CD14-positive monocyte (primary cell): Measurements from ENCODE around the gene EDNRA. TPM values are rescaled to one million over a fixed set of nuclear protein-coding genes. Genes with fewer than 3 reads are reported as not detected.

ENCODE experiments used
- DNase-seq, 3 donors: peaks; one replicate each; pipeline ENCODE4 v3.0.0-alpha.2; 2011 to 2022
- H2AFZ ChIP-seq: 2 replicates; pipeline ENCODE4 v1.6.0; 2012; ENCODE audit warnings: mild to moderate bottlenecking, low read depth, low read length, inconsistent platforms; ENCODE audit not compliant: insufficient read depth, poor library complexity, severe bottlenecking
- H3K27ac ChIP-seq, 2 donors: 1 replicate in 1 of 2; 2 replicates in 1 of 2; pipeline ENCODE4 v1.5.1; 2012 to 2013; ENCODE audit warnings: low read length in 2 of 2, control low read depth in 1 of 2, inconsistent platforms in 1 of 2, low read depth in 1 of 2, mild to moderate bottlenecking in 1 of 2
- H3K27me3 ChIP-seq, 2 donors: one replicate each; pipeline versions ENCODE4 v1.6.0 to v1.6.1; 2011 to 2013; ENCODE audit warnings: low read length in 2 of 2; ENCODE audit not compliant: control insufficient read depth in 2 of 2, insufficient read depth in 2 of 2
- H3K36me3 ChIP-seq, 2 donors: replicated peaks in 1 of 2; 1 replicate in 1 of 2; 2 replicates in 1 of 2; pipeline versions ENCODE4 v1.5.1 to v1.6.1; 2012 to 2013; ENCODE audit warnings: low read length in 2 of 2, control low read depth in 1 of 2, inconsistent platforms in 1 of 2, mild to moderate bottlenecking in 1 of 2; ENCODE audit not compliant: insufficient read depth in 2 of 2, control insufficient read depth in 1 of 2
- H3K4me1 ChIP-seq, 2 donors: 1 replicate in 1 of 2; 2 replicates in 1 of 2; pipeline versions ENCODE4 v1.5.1 to v1.6.1; 2012 to 2013; ENCODE audit warnings: low read length in 2 of 2, control low read depth in 1 of 2, inconsistent platforms in 1 of 2, mild to moderate bottlenecking in 1 of 2, moderate library complexity in 1 of 2; ENCODE audit not compliant: insufficient read depth in 2 of 2, control insufficient read depth in 1 of 2
- H3K4me2 ChIP-seq: replicated peaks from 2 replicates; pipeline ENCODE3; 2012; ENCODE audit warnings: low read length, moderate library complexity, mild to moderate bottlenecking; ENCODE audit not compliant: poor library complexity, severe bottlenecking; ENCODE audit errors: extremely low read depth
- H3K4me3 ChIP-seq, 3 experiments: fragments of 200-600 bp in 1 of 3; sonication (generic) in 1 of 3; replicated peaks in 1 of 3; 1 replicate in 2 of 3; 2 replicates in 1 of 3; pipeline ENCODE4 v1.5.1; 2011 to 2013; ENCODE audit warnings: low read length in 3 of 3, mild to moderate bottlenecking in 3 of 3, control low read depth in 2 of 3, low read depth in 2 of 3, inconsistent platforms in 1 of 3, moderate library complexity in 1 of 3
- H3K79me2 ChIP-seq: 2 replicates; pipeline ENCODE4 v1.6.0; 2012; ENCODE audit warnings: mild to moderate bottlenecking, control low read depth, inconsistent platforms, low read length, moderate library complexity; ENCODE audit not compliant: insufficient read depth
- H3K9ac ChIP-seq: 2 replicates; pipeline ENCODE4 v1.6.0; 2017; ENCODE audit warnings: low read length, mild to moderate bottlenecking; ENCODE audit not compliant: insufficient read depth, poor library complexity, severe bottlenecking
- H3K9me3 ChIP-seq, 2 donors: replicated peaks in 1 of 2; 1 replicate in 1 of 2; 2 replicates in 1 of 2; pipeline versions ENCODE4 v1.5.1 to v1.6.1; 2012 to 2013; ENCODE audit warnings: low read length in 2 of 2, control low read depth in 1 of 2; ENCODE audit not compliant: control insufficient read depth in 1 of 2, insufficient read depth in 1 of 2
- H4K20me1 ChIP-seq: 2 replicates; pipeline ENCODE4 v1.6.0; 2012; ENCODE audit warnings: mild to moderate bottlenecking, low read length, control low read depth, moderate library complexity; ENCODE audit not compliant: insufficient read depth
- H3K27ac Mint-ChIP-seq, 7 donors: one replicate each; pipeline ENCODE4 v1.8.0; 2020; ENCODE audit warnings: mild to moderate bottlenecking in 7 of 7, mixed read lengths in 7 of 7, moderate library complexity in 6 of 7, inconsistent platforms in 2 of 7
- H3K27me3 Mint-ChIP-seq, 3 donors: one replicate each; pipeline ENCODE4 v1.8.0; 2021 to 2022; ENCODE audit warnings: low read depth in 3 of 3, mild to moderate bottlenecking in 3 of 3, mixed read lengths in 3 of 3, moderate library complexity in 3 of 3, inconsistent platforms in 1 of 3
- H3K36me3 Mint-ChIP-seq, 2 donors: one replicate each; pipeline ENCODE4 v1.8.0; 2020; ENCODE audit warnings: mixed read lengths in 2 of 2, inconsistent platforms in 1 of 2, mild to moderate bottlenecking in 1 of 2
- H3K4me1 Mint-ChIP-seq: one replicate; pipeline ENCODE4 v1.8.0; 2020; ENCODE audit warnings: mild to moderate bottlenecking, mixed read lengths
- H3K4me3 Mint-ChIP-seq, 2 donors: one replicate each; pipeline ENCODE4 v1.8.0; 2020; ENCODE audit warnings: mild to moderate bottlenecking in 2 of 2, mixed read lengths in 2 of 2, moderate library complexity in 1 of 2
- H3K9me3 Mint-ChIP-seq, 7 donors: one replicate each; pipeline ENCODE4 v1.8.0; 2020 to 2022; ENCODE audit warnings: mixed read lengths in 7 of 7, mild to moderate bottlenecking in 6 of 7, moderate library complexity in 6 of 7, inconsistent platforms in 2 of 7
- CTCF ChIP-seq: fragments of 200-600 bp; IDR thresholded peaks from one replicate; pipeline ENCODE4 v1.8.0; 2022; ENCODE audit warnings: antibody characterized with exemption, mild to moderate bottlenecking
- WGBS: methylation state at CpG from one replicate; pipeline ENCODE4 v1.1.5; 2013; ENCODE audit warnings: missing lambda C conversion rate; ENCODE audit not compliant: insufficient coverage; 5-methylcytosine and 5-hydroxymethylcytosine counted together
- intact Hi-C, 2 donors: fragments of 100-400 bp; cut with micrococcal nuclease; formaldehyde crosslinking; loops; one replicate each; pipeline versions ENCODE4 v1.15.0 to v1.15.1; 2023
- polyA plus RNA-seq, 3 donors: library from polyadenylated mRNA; depleted of rRNA in 1 of 3; unstranded in 2 of 3; stranded (reverse) in 1 of 3; fragments of 300-500 nt in 2 of 3; fragments of >200 nt in 1 of 3; fragmentation: Illumina TruSeq in 2 of 3; gene quantifications; 1 replicate in 2 of 3; 2 replicates in 1 of 3; pipeline ENCODE4 v1.2.3, GENCODE V29; 2012 to 2021

EDNRA gene
- polyA plus RNA-seq, 3 donors, result not detected

GRCh38 chr4:147581606-147582350, 100.9 kb downstream of the EDNRA start:
- H3K27me3 ChIP-seq, result no peaks in the 10 kb centered on the region
- Mint-ChIP-seq H3K9me3 (peaks cover 0 to 9% (median 4%) of the 10 kb centered on the region in 7 donors), H3K27ac (no peak overlapping the region), H3K27me3 (peaks cover 2 to 4% (median 2%) of the 10 kb centered on the region in 3 donors), H3K36me3 (no peaks in the 10 kb centered on the region), H3K4me3 (no peak overlapping the region), H3K4me1 (no peaks in the 10 kb centered on the region)
- H2AFZ ChIP-seq, result no peak overlapping the region
- no peak overlapping the region for H3K4me3 ChIP-seq
- no peak for TF ChIP-seq CTCF
- H3K36me3 ChIP-seq, result no peaks in the 10 kb centered on the region
- no peak overlapping the region for H3K27ac ChIP-seq
- H3K4me1 ChIP-seq, result no peaks in the 10 kb centered on the region
- no peak overlapping the region for H3K4me2 ChIP-seq
- no peaks in the 10 kb centered on the region for H4K20me1 ChIP-seq
- 100% methylated on average over 2 of the region's 6 CpGs for WGBS
- no peaks in the 10 kb centered on the region for H3K9me3 ChIP-seq
- H3K9ac ChIP-seq, result no peak overlapping the region
- DNase-seq, result no peak
- intact Hi-C loops, result no loop called here
- no peaks in the 10 kb centered on the region for H3K79me2 ChIP-seq

DNA sequence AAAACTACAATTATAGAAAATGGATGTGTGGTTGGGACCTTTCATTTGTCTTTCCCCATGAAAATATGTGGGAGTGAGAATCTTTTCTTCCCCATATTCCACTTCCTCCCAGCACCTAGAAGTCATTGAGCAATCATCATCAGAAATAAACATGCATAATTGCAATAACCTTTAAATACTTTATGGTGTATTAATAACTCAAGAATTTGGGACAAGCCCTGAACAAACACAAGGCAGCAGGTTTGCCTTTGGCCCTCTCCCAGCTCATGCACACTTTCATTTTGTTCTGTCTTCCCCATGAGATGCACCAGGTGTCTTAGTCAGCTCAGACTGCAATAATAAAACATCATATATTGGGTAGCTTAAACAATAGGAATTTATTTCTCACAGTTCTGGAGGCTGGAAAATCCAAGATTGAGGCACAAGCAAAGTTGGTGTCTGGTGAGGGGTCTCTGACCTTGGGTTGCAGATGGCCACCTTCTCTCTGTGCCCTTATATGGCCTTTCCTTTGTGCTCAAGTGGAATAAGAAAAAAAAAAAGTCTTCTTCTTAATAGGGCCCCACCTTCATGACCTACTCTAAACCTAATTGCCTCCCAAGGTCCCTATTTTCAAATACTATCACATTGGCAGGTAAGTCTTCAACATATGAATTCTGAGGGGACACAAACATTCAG, 101.6 kb downstream of the EDNRA start:
- Mint-ChIP-seq H3K27ac (no peak overlapping the region), H3K9me3 (peaks cover 0 to 9% (median 4%) of the 10 kb centered on the region in 7 donors), H3K4me3 (no peak overlapping the region), H3K27me3 (peaks cover 2 to 3% (median 2%) of the 10 kb centered on the region in 3 donors), H3K4me1 (no peaks in the 10 kb centered on the region), H3K36me3 (no peaks in the 10 kb centered on the region)
- Histone ChIP-seq H4K20me1 (no peaks in the 10 kb centered on the region), H3K9me3 (no peaks in the 10 kb centered on the region), H3K27ac (no peak overlapping the region), H3K4me3 (no peak overlapping the region), H3K4me2 (no peak overlapping the region), H3K27me3 (no peaks in the 10 kb centered on the region), H3K4me1 (no peaks in the 10 kb centered on the region), H2AFZ (no peak overlapping the region), H3K79me2 (no peaks in the 10 kb centered on the region), H3K36me3 (no peaks in the 10 kb centered on the region), H3K9ac (no peak overlapping the region)
- no peak for TF ChIP-seq CTCF
- intact Hi-C loops, result no loop called here
- no peak for DNase-seq
